NCI-H146 treated with DMSO at 0.1 percent for 48 hours (cell line): Measurements from ENCODE around the gene PLD6.

Source experiments
- DNase-seq: peaks from one replicate; lab custom pipeline; 2025; ENCODE audit not compliant: unreplicated experiment; lab: John Stamatoyannopoulos, UW

PLD6 gene

DNA sequence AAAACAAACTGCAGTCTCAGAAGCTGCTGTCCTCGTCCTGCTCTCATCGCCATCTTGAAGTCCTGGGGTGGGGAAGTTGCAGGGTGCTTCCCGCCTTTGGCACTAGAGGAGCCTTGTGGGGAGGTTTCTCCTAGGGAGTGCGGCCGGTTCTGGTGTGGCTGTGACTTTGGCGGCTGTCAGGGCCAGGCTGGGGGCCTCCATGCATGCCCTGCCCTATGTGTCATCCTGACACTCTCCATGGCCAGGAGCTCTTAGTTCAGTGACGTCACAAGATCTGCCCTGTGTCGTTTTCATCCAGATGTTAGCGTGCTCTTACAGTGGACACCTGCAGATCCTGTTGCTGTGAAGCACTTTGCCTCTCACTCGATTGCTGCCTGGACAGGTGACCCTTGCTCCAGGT lies 49.6 kb downstream of the PLD6 start:
- no peak for DNase-seq

DNA sequence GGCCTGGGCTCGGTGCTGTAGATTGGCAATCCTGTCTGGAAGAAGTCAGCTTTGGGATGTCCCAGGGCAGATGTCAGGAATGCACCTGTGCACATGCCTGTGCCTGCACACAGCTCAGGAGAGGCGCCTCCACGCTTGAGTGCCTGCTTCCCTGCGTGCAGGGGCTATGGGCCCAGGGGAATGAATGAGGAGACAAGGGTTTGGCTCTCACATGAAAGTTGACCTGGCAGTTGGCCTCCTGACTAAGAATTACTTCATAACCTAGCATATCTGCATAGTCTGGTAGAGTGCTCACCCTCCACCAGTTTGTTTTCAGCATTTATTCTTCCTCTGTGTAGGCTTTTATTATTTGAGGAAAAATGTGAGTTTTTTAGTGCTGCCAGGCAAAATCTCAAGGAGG lies 50.0 kb downstream of the PLD6 start:
- no peak for DNase-seq

DNA sequence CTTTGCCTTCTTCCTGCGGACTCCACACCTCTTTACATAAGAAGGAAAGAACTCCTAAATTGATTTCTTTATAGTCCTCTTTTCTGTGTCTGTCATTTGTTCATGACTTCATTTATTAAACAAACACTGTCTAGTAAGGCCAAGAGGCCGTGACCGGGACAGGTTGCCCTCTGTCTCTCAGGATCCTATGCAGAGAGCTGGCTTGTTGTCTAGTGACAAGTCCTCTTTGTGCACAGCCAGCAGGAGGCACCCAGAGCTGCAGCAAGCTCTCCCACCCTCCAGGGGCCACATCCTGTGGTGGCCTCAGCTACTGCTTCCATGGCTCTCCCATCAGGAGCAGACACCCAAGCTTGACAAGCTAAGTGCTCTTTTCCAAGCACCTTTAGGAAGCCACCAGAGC lies 50.6 kb downstream of the PLD6 start:
- no peak for DNase-seq

DNA sequence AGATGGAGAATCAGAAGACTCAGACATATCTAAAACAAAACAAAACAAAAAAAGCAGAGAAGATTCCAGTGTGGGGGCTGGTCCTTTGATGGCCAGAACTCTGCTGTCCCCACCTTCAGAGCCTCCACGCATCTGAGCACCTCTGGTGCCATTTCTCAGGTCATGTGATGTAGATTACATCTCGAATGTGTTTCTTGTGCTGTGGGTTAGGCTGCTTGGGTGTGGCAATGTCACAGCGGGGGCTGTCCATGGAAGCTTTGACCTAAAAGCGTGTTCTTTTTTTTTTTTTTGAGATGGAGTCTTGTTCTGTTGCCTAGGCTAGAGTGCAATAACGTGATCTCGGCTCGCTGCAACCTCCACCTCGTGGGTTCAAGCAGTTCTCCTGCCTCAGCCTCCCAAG lies 51.2 kb downstream of the PLD6 start:
- no peak for DNase-seq

DNA sequence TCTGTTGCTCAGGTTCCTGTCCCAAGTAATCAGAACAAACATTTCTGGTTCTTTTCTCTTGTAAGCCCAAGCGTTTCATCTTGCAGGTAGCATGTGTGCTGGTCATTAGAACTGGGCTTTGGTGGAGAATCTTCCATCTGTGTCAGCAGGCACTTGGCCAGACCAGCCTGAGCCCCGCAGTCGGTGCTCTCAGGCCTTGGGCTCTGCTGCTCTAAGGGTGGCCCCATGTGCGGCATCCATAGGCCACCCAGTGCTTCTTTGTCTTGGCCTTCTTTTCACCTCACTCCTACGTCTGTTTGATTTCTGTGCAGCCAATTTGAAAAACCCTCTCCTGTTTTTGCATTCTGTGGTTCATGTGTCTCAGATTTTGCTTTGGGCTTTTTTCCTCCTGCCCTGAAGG lies 51.6 kb downstream of the PLD6 start:
- DNase-seq: no peak

DNA sequence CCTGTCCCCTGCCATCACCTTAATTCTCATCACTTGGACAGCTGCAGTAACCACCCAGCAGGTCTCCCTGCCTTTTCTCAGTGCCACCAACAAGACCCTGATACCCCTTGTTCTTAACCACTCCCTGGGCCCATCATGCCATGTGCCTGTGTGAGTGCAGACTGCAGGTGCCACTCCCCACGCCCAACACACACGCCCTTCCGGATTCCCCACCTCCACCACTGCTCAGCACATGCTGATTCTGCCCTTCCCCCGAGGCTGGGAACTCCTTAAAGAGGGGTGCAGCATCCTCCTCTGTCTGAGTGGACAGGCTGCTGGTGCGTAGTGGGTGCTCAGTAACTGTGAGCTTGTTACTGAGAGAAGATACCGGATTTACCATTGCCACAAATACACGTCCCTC lies 52.4 kb downstream of the PLD6 start:
- DNase-seq: no peak

DNA sequence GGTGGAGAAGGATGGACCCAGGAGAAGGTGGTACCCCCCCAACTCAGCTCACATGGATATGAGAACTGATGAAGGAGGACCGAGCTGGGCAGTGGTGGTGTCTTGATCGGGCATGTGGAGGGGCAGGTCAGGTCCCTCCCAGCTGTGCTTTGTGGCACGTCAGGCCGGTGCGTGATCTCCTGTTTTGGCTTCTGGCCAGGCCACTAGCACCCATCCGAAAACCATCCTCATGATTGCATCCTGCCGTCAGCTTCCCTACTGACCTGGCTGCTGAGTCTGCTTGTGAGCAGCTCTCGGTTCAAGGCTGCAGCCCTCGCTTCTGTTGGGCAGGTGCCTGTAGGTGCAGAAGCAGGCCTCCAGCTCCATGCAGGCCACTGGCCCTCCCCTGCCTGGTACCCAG lies 53.1 kb downstream of the PLD6 start:
- no peak for DNase-seq

DNA sequence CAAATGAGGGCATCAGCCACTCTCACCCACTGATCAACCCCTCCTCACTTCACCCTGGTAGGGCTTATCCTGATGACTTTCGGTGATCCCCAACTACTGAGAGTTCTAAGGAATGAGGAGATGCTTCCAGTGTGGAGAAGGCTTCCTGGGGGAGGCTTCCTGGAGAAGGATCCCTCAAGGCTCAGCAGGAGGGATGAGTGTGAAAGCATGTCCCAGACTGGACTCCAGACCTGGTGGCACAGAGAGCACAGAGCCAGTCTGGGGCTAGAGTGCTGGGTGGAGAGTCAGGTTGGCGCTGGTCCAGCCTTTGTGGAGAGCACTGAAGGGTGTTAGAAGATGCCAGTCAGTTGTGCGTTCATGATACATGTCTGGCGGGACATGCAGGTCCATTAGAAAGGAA lies 53.7 kb downstream of the PLD6 start:
- no peak for DNase-seq

DNA sequence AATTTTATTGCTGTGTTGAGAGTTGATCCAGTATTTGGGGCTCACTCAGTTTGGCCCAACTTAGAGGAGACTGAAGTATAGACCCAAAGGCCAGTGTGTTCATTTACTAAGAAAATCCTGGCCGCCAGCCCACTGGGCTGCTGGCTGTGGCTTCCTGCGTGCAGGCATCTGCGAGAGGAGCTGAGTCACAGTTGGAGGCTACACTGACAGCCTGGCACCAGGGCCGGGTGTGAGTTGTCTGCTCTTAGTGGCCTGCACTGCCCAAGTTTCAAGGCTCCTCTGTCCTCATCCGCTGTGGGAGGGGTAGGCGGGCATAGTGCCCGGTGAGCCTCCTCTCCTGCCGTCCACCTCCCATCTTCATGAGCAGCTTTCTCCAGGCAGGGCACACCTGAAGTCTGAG lies 54.2 kb downstream of the PLD6 start:
- no peak for DNase-seq

DNA sequence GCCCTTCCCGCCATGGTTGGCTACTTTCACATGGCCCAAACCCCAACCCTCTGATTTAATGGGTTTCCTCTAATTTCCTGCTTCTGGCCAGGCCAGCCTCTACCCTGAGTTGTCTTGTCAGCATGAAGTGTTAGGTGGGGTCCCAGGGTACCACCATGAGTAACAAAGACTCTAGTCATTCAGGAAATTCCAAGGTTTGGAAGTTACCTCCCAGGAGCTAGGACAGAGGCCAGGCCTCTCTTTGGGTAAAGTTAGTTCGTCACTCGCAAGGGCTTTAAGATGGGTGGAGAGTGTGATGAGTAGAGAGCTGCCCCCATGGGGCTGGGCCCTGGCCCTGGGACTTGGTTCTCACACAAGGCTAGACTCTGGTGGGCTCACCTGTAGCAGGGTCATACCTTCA lies 54.6 kb downstream of the PLD6 start:
- DNase-seq: no peak

DNA sequence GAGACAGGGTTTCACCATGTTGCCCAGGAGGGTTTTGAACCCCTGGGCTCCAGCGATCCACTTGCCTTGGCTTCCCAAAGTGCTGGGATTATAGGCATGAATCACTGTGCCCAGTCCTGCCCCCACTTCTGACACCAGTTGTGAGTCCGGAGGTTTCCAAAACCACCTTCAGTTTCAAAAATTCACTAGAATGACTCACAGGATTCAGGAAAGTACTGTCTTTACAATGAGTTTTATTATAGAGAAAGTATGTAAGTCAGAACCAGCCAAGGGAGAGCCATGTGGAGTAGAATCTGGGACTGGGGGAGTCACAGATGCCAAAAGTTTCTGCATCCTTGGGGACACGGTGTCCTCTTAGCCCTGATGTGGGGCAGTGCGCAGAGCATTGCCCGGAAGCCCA lies 55.1 kb downstream of the PLD6 start:
- no peak for DNase-seq
